HG02571 (cell line): ENCODE measurements around the gene TNS3.

ENCODE experiments used
- ATAC-seq: cut with Tn5 transposase; IDR thresholded peaks from one replicate; pipeline ENCODE4 v1.9.1; 2021; ENCODE audit warnings: mild to moderate bottlenecking, moderate library complexity; ENCODE audit not compliant: unreplicated experiment

The TNS3 gene

DNA sequence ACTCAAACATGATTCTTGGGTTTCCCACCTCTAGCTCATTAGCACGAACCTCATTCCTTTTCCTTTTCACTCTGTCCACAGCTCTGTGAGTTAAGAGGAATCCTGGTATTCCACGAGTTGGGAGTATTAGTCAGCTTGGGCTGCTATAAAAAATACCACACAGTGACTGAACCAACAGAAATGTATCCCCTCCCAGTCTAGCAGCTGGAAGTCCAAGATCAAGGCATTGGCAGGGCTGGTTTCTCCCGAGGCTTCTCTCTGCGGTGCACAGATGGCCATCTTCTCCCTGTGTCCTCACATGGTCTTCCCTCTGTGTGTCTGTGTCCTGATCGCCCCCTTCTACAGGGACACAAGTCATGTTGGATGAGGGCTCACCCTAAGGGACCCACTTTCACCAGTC lies 261.6 kb downstream of the TNS3 start:
- ATAC-seq, result no peak

DNA sequence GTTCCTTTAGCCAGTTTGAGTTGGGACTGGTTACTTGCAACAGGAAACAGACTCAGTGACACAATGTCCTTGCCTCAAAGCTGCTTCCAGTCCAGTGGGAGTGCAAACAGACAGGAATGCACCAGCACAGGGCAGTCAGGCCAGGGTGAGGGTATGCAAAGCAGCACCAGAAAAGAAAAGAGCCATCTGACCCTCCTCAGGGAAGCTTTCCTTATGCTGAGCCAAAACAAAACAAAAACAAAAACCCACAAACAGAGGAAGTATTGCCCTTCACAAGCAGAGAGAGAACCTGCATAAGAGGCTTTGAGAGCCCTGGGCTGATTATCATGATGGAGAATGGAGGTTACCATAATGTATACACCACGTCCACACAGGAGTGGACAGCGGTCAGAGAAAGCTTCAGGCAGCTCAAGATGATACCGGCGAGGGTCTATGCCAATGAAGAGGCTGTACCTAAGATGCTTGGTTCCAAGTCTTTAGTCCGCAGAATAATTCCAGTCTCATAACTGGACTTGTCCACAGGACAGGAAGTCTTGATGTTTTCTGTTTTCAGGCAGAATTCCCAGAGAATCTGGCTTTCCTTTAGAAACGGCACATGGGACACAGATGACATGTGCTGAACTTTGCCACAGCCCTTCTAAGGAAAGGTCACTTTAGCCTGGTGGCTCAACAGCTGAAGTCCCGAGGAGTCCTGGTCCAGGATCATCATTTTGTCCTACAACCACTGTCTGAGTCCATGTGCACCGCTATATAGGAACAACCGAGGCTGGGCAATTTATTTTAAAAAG lies 263.3 kb downstream of the TNS3 start:
- ATAC-seq, result no peak

DNA sequence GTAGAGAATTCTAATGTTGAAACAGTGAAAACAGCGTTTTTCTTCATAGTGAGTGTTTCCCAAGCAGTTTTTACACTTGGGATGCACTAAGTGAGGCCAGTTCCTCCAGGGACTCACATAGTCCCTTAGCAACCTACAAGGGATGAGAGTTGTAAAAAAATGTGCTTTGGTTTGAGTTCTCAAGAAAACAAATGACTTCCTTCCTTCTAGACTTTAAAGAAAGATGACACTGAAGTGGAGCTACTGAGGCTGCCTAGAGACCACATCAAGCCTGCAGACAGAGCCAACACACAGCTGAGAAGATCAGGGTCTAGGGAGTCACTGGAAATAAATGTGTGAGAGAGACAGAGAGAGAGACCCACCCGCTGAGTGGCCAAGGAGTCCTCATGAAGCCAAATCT lies 264.4 kb downstream of the TNS3 start:
- no peak for ATAC-seq

DNA sequence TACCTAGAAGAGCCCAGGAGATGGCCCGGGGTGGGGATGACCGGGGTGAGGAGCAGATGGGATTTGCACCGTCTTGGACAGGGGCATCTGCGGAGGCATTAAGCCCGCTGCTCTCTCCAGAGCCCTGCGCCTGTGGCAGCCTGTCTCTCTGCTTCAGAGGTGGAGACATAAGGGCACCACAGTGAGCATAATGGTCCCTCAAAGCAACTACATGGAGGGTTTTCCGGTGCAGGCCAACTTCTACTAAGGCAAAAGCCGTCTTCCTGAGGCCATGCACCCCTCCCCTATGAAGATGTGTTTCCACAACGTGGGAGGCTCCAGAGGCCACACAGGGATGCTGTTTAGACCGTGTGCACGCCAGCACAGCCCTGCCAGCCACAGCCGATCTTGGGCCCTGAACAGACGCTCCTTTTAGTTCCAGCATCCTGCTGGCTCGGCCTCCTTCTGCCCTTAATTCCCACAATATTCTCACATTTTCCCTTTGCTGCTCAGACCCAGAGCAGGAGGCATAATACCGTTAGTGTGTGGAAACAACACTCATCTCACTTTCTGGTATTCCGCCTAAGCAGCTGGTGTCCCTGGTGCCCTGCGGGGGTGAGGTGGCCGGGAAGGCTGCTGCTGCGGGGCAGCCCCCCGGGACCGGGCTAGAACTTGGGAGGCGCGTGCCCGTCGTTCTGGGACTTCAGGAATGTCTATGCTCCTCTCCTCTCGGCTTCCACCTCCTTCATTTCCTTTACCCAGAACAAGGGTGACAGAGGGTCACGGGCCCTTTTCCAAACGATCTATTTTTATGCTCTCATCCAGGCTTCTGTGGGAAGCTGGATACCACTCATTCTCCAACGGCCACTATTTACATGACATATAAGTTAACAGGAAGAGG lies 266.9 kb downstream of the TNS3 start:
- no peak for ATAC-seq

DNA sequence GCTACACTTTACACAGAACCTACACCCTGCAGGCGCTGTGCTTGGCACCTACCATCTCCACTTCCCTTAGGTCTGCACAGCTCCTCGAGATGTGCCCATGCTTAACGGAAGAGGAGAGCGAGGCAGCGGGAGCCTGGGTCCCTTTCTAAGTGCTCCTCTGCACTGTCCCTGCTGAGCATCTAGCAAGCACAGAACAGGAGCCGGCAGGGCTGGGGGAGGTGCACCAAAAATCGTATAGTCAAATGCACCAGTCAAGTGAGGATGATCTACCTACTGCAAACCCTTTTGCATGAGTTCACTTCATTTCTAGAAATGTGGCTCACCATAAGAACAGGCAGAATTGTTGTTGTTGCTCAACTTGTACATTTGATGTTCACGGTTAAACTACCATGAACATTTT lies 267.7 kb downstream of the TNS3 start:
- no peak for ATAC-seq

DNA sequence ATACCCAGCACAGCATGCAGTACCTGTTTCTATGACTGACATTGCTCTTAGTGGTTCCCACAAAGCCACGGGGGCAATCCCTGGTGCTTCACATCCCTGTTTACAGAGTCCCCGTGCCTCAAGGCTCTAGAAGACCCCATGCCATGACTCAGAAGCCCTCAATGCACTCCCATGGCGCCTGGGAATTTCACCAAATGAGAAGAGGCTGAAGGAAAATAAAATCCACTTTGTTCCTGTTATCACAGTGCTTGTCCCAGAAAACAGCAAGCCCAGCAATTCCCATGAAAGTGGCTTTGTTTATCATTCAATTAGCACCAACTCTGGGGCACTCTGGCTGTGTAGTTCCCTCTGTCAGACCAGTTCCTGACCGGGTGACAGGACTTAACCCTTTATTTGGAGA lies 268.3 kb downstream of the TNS3 start:
- ATAC-seq, result no peak

DNA sequence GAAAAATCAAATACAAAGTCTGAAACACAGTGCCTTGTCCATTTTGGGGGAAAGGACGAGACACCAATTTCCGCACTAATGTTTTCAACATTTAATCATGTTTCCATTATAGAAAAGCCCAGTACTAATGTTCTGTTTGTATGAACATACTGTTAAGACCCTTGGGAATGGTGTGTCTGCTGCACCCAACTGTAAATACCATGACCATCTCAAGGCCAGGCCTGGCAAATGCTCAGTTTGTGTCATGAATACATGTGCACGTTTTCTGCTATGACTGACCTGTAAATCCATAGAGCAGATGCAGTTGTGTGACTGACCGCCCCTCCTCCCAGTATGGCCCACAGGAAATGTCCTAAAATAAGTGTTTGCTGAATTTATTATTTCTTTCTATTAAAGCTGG lies 270.0 kb downstream of the TNS3 start:
- ATAC-seq, result no peak

DNA sequence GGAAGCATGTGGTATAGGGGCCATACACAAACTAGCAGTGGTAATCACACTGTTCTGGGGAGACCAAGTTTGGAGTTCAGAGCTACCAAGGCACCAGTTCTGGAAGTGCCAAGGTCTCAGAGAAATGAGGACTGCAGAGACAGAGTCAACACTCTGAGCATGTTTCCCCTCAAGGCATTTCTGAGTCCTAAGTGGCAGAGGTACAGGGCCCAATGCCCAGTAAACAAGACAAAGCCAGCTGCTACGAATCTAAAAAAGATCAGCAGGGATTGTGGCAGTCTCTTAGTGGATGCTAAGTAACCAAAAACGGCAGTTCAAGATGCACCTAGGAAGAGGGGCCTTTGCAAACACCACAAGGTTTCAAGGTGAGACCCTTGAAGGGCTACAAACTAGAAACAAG lies 271.9 kb downstream of the TNS3 start:
- no peak for ATAC-seq

DNA sequence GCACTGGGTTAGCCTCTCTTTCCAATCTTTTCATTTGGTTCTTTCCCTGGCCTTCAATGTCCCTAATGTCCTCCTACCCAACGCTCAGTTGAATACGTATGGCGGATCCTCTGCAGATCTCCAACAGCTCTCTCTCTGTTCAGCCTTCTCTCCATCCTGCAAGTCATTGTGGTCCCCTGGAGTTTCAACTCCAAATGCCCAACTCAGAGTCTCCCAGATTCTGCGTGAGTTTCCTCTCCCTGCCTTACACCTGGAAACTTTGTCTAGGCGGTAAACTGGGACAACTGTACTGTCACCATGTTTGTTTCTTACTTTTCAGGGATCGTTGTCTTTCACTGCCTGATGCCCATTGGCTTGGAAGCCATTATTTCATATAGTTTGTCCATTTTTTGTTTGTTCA lies 273.1 kb downstream of the TNS3 start:
- no peak for ATAC-seq

DNA sequence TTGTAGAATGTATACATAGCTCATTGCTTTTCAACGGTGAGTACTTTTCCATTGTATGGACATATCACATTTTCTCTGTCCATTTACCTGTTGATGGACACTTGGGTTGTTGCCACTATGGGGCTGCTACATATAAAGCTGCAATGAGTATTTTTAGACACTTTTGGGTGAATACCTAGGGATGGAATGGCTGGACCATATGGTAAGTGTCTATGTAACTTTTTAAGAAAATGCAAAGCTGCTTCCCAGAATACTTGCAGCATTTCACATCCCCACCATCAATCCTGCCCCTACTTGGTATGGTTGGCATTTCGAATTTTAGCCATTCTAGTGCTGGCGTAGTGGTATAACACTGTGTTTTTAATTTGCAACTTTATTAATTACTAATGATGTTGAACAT lies 274.6 kb downstream of the TNS3 start:
- ATAC-seq, result no peak

DNA sequence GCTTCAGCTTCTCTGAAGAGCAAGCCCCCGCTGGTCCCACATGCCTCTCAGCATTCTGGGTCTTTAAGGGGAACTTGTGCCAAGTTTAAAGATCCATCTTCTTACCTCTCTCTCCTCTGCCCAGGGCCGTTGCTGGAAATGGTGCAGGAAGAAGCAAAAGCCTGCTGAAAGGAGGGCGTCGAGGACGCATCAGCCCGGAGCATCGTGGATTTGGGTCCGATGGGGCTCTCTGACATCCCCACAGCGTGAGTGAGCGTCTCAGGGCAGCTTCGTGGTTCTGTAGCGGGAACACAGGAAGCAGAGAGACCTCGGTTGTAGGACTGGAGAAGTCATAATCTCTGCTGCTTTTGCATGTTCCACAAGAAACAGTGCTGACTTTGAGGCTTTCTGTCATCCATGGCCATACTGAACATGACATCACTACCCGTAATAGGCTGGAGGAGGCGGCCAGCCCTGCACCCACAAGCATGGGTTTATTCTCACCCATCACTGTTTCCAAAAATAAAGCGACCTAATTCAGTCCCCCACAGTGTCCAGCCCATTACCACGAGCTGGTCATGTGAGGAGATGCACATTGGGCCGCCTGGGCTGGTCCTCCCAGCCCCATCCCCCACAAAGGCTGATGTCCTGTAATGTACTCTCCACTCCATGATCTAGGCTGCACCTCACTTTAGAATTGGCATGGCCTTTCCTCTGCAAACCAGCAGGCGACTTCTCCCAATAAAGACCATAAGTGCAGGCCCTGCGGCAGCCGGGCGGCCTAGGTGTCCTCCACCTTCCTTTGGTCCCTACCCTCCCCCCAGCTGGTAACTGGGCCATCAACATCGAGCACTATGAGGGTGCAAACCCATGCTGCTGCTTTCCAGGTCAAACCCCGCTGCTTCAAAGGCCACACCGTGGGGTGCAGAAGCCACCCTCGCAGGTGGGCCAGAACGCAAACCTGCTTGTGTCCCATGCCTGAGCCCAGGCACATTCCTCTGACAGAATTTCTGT lies 276.9 kb downstream of the TNS3 start:
- ATAC-seq, result no peak

DNA sequence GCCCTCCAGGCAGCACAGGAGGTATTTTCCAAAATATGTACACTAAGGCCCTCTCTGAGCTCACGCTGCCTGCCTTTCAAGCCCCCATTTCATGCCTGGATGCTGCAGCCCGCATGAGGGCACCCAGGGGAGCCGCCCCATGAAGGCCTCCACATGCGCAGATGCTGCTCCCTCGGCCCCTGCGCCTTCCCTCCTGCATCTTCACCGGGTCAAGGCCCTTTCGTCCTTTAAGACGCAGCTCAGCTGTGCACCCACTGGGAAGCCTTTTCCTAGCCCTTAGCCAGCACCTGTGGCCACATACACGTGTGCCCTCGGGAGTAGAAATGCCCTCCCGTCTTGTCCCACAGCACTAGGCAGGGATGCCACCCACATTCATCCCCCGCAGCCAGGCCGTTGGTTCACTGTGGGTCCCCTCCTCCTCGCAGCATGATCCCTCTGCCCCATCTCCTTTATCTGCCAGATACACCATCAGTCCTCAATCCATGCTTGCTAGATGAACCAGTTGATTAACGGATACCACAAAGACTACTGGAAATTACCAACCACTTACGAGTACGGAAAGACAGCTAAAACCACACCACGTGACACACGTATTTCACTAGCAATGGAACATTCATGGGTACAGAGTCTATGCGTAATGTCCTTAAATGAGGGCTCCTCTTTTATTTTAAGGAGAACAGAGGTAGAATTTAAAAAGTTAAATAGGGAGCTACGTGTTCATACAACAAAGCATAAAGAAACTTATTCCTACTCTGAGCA lies 278.0 kb downstream of the TNS3 start:
- no peak for ATAC-seq

DNA sequence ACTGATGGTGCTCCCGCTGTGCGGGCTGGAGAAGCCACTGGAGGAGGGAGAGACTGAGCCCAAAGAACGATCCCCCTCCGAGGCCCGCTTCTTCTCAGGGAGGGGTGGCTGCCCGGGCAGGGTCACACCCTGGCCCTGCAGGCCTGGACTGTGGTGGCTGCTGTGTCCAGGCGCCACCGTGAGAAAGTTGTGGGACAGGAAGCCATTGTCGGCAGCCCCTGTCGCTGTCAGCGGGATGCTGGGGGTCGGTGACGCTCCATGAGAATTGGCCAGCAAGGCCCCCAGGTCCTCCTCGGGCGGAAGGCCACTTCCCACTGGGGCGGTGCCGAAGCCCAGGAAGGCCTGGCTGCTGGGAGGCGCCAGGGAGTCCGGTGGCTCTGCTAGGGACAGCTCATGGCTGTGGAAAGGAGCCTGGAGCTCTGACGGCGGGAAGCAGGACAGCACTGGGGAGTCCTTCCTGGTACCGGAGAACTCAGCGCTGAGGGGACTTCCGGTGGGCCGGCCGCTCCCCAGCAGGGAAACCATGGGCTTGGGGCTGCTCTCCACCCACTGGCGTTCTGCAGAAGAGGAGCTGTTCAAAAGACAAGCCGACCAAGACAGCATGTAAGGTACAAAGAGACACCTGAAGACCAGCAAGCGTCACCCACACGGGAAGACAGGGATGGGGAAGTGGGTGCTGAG lies 278.8 kb downstream of the TNS3 start:
- ATAC-seq, result no peak

DNA sequence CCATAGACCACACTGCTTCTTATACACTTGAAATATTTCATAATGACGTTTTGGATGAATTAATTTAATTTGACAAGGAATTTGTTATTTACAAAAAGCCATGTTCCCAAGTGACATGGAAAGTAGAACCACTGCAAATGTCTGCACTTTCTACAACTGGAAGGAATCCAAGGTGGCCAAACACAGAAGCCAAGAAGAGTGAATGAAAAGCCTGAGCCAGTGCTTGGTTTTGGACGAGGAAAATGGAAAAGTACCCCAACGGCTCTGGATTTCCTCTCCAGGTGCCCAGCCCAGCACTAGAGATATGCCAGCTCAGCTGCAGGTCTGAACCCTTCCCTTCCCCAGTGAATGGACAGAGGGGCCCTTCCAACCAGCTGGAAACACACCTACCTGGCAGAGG lies 279.4 kb downstream of the TNS3 start:
- ATAC-seq, result no peak

DNA sequence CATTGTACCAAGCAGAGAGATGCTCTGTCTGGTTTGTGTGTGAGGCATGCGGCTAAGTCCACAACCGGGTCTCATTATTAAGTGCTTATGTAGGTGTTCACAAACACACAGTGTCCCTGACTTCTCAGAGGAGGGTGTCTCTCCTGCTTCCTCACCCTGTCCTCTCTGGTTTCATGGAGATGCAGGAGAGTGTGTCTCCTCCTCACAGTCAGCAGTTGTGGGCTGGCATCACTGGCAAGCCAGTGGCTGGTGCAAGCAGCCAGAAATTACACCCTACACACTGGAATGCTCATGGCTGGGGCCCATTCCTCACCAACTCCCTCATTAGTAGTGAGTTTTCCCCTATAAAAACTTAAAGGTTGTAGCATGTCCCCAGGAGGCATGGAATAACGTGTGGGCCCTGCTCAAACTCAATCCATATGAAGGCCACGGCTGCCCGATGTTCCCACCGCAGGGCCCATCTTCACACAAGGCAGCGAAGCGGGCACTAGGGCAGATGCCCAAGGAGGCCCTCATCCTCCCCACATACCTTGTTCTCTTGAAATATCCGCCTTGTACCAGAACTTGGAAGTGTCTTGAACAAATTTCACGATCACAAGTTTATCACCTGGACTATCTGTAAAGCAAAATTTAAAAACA lies 280.1 kb downstream of the TNS3 start:
- no peak for ATAC-seq

DNA sequence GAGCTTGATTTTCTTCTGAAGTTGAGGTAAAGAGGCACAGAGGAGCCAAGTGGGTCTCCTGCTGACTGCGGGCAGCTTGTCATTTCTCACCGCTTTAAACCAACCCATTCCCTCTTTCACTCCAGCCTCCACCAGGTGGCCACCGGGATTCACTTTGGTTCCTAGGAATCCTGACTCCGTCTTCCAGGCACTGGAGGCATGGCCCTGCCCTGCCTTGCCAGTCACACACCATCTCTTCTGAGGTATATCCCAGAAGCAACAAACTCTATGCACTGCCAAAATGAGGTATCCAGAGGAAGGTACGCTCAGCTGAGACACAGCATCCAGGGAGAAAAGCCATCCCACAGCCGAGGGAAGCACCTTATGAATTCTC lies 280.8 kb downstream of the TNS3 start:
- no peak for ATAC-seq

DNA sequence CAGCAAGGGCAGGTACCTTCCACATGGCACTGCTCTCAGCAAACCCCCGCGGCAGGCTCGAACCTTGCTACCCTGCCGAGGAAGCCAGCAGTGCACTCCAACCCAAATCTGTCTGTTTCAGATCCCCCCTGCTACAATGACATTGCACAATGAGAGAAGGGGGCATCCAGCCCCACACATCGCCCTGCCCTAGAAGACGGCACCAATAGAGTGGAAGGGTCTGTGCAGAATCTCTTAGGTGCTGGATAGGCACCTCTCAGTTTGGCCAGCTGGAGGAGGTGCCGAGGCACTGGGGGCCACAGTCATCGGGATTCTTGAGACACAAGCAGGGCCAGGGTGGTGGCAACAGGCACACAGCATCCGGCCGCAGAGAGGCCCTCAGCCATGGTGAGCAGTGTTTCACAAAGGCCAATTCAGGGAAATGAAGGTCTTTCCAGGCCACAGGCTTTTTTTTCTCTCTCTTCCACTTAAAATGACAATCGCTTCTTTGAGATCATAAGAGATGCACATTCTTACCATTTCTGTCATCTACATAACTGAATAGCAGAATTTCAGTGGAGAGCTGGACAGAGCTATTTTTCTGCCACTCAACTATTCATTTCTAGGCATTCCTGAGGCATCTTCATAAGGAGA lies 281.3 kb downstream of the TNS3 start:
- no peak for ATAC-seq

DNA sequence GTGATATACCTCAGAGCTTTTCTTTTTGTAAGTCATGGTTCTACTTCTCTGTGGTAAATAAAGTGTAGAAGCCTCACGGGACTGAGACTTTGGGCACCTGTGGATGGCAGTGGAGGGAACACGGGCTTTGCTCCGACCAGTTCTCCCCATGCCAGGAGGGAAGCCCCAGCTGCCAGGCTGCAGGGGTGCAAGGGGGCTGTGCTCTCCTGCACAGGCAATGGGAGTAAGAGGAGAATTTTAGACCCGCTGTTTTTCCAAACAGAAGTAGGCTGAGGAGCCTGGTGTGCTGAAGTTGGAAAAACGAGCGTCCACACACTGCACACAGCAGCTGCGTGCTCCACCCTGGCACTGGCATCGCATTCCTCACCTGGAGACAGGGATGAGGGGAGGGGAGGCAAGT lies 282.4 kb downstream of the TNS3 start:
- ATAC-seq, result no peak

DNA sequence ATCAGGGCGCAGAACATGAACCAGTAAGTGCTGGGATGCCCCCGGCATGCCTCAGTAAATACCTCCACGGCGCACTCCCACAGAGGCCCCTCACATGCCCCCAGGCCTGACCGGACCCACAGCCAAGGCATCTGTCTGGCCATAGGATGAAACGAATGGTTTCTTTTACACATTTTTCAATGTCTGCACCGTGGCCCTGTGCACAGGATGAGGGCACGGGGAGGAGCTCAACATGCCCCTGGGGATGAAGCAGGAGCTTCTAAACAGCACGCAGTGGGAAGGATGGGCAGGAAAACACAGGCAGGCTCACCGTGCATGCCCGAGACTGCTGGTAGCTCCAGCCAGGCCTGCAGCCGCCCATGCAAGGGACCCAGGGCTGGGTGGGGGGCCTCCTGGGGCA lies 283.3 kb downstream of the TNS3 start:
- ATAC-seq, result no peak
